Stimulated activated CD8-positive, alpha-beta memory T cell treated with anti-CD3 and anti-CD28 coated beads, Interleukin-12 subunit alpha, Interleukin-12 subunit beta, amount 100 ng/mL, for 1 hour (primary cell): Measurements from ENCODE around the gene PKHD1.

Experiments
- DNase-seq: peaks from one replicate; pipeline ENCODE4 v3.0.0-alpha.2; 2020; ENCODE audit warnings: low read depth

PKHD1 gene

DNA sequence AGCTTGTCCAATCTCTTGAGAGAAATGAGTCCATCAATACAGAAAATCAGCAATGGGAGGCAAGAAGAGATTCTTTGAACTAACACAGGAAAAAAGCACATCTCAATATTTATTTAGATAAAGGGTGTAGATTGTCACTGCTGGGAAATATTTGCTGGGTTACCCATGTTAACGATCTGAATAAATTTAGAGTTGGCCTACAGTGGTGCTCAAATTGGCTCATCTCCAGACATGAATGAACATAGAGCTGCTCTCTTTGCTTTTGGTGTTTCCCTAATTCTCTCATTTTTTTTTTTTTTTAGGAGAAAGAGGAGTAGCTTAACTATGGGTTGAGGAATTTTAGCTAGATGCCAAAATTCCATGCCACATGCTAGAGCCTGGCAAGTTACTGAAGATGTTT, 471.2 kb downstream of the PKHD1 start:
- no peak for DNase-seq

DNA sequence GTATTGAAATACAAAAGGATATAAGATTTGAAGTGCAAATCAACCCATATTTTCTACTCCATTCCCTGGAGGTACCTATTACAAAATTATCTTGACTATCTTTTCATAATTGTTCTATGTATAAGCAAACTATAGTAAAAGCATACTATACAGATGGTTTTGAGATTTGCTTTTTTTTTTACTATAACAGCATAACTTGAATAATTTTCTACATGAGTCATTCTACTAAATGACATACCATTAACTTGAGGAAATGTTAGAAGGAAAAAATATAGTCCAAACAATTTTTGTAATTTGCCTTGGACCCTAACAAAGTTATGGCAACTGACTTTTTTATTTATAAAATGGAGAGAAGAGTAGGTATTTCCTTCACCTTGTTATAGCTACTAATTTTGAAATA, 472.7 kb downstream of the PKHD1 start:
- no peak for DNase-seq

DNA sequence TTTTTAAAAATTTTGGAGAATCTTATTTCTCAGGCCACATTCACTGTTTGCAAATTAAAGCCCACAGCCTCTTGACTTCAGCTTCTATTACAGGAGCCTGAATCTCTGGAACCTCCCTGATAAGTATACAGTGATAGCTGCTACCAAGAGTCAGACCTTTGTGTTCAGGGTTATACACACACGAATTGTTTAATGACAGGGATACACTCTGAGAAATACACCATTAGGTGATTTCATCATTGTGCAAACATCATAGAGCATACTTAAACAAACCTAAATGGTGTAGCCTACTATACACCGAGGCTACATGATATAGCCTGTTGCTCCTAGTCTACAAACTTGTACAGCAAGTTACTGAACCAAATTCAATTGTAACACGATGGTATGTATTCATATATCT, 473.9 kb downstream of the PKHD1 start:
- no peak for DNase-seq

DNA sequence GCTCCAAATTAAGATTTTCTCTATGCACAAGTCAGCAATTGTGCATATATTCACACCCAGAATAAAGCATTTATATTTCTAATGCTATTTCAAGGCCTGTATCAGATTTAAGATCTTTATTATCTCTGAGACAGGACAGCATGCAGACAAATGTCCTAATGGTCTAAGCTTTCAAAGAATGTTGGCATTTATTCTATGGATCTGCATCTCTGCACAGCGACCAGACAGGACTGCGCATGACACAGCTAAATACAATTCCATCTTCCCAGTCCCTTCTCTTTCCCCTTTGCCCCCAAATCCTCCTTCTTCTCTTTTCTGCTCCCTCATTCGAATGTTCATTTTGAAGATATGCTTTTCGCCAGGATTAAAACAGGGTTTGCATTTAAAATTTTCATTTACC, 478.5 kb downstream of the PKHD1 start:
- DNase-seq, result no peak

DNA sequence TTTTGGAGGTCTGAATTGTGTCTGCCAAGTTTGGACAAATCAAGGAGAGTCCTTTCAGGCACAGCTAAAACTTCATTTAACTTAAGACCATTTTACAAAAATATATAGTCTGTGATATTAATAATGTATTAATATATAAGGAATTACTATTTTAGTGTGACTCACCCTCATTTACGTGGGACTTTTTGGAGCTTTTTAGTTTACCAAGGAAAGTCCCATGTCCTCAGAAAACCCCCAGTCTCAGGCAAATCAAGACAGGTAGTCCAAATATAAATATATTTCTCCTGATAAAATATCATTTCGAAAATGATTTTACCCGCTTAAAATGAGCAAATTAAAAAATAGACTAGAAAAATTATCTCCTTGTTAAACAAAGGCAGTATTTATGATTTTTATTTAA, 479.0 kb downstream of the PKHD1 start:
- DNase-seq, result no peak

DNA sequence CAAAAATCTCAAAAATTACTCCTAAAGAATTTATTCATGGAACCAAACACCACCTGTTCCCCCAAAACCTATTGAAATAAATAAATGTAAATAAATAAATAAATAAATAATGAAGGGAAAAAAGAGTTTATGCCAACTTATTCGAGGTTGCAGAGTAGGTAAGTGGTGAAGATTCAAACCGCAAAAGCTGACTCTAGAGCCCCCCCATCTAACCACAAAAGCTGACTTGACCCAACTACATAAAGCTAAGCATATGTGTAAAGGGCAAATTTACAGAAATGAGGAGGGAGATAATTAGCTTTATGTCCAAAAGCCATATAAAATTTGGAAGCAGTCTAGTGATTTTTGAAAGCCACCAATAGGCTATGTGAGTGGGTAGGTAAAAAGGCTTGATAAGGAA, 486.9 kb downstream of the PKHD1 start:
- no peak for DNase-seq

DNA sequence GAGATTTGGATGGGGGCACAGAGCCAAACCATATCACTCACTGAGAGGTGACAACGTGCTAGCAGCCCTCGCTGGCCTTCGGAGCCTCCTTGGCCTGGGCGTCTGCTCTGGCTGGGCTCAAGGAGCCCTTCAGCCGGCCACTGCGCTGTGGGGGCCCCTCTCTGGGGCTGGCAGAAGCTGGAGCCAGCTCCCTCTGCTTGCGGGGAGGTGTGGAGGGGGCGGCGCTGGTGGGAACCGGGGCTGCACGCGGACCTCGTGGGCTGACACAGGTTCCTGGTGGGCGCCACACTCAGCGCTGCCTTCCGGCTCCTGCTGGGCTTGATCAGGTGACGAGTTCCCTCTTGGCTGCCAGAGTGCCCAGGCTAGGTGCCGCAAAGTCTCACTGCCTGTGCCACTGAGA, 489.2 kb downstream of the PKHD1 start:
- DNase-seq, result no peak

DNA sequence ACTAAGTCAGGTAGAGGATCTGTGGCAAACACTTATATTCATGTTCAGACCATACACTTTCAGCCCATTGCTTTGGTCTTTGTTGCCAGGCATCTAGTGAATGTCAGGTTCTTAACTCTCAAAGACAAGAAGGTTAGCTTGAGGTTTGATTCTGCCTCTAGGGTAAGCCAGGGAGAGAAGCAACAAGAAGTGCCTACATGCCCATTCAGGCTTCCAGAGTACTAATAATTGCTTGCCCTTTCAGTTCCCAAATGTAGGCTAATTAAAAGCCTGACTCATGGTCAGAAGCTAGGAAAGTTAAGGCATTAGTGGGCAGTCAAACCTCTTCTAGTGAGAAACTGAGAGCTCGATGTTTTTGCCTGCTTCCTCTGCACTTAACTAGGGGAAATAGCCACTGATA, 492.4 kb downstream of the PKHD1 start:
- no peak for DNase-seq

DNA sequence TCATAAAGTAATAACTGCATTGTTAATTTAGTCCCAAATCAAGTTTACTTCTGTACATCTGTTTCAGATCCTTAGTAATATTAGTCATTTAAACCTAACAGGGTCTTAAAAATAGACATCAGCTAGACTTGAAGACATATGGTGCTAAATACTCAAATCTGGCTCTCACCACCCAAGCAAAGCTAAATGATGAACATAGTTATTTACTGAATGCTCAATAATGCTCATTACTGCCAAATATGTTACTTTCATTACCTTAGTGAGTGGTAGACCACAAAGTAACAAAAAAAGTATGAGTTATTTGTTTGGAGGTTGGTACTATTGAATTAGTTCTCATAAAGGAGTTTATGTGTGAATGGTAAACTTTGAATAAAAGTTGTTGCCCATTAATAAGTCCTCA, 502.1 kb downstream of the PKHD1 start:
- DNase-seq, result no peak

DNA sequence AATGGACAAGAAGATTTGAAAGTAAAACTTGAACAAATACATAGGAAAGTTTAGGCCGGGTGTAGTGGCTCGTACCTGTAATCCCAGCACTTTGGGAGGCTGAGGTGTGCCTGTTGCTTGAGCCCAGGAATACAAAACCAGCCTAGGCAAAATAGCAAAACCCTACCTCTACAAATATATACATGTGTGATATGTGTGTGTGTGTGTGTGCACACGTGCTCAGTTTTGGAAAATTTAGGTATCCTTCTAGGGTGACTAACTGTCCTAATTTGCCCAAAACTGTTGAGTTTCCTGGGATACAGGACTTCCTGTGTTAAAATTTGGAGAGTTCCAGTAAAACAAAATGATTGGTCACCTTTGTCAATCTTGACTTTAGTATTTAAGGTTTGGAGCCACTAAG, 503.2 kb downstream of the PKHD1 start:
- DNase-seq, result no peak

DNA sequence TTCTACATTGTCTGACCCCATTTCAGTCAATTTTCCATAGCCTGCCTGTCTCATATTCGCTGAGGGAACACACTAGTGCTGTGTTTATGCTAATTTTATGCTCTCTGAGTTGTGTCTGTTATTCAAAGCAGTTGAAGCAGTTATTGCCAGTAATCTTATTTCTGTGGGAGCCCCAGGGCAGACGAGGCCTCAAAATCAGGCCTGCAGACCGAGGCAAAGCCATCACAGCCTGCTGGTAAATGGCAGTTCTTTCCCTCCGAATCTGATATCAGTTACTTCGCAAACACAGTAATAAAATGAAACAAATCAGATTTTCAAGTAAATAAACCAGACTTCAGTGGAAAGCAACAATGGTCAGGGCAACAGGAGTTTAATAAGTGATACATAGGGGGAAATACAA, 508.4 kb downstream of the PKHD1 start:
- DNase-seq, result no peak

DNA sequence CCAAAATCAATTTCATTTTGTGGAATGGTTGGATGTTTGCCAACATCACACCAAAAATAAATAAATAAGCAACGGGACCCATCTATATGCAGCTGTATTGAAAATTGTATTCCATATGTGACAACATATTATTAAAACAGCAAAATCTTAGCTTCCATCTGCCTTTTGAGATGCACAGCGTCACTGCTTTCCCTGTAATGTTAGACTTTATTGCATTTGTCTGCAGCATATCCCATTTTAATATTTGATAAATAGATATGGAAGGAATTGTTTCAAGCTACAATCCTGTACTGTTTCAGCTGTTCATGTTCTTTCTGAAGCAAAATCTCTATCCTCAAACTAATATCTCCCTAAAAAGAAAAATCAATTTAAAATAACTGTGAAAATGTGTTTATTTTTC, 509.1 kb downstream of the PKHD1 start:
- DNase-seq, result no peak

DNA sequence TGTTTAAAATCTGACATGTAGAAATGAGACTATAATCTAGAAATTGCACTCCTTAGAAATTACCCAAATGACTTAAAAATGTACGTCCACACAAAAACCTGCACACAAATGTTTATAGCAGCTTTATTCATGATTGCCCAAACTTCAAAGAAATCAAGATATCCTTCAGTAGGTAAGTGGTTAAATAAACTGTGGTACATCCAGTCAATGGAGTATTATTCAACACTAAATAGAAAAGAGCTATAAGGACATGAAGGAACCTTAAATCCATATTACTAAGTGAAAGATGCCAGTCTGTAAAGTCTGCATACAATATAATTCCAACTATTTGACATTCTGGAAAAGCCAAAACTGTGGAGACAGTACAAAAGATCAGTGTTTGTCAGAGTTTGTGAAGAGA, 513.4 kb downstream of the PKHD1 start:
- no peak for DNase-seq

DNA sequence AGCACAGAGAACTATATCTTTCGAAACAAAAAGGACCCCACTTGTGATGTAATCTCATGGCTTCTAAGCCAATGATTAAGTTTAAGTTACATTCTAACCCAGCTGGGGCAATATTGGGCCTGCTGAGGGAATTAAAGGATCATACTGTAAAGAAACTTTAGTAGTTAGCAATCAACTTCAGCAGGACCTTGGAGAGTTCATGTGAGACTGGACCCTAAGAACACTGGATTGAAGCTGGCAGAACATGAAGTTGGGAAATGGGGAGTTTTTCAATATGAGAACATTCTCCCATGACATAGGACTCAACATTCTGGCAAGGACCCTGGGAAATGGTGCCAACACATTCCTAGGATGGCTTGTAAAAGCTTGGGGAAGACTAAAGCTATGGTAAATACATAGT, 516.2 kb downstream of the PKHD1 start:
- DNase-seq, result no peak

DNA sequence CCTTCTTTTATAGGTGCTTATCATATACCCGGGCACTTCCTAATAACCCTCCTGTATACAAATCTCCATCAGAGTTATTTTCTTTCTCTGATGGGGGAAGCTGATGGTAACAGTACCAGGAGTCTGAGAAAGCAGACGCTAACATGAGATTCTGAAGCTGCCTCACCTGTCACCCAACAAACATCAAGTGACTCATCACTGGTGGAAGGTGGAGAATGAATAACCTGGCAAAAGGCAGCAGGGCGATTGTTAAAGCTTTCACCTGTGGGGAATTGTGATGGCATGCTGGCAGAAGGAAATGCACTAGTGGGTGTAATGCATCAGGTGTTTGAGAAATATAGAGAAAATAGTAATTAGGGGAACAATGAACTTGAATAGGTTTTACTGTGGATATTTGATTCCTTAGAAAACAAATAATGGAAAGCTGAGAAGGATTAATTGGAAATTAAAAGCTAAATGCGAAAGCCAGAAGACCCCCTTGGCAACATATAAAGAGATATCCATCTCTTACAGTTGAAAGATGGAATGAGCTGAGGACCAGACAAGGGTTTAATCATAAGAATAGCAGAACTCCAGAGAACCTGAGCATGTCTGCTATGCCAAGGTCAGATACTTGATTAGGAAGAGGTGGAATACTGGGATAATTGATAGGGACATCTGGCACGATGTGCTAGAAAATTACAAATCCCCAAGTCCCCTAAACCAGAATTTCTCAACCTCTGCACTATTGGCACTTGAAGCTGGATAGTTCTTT, 517.1 kb downstream of the PKHD1 start:
- no peak for DNase-seq

DNA sequence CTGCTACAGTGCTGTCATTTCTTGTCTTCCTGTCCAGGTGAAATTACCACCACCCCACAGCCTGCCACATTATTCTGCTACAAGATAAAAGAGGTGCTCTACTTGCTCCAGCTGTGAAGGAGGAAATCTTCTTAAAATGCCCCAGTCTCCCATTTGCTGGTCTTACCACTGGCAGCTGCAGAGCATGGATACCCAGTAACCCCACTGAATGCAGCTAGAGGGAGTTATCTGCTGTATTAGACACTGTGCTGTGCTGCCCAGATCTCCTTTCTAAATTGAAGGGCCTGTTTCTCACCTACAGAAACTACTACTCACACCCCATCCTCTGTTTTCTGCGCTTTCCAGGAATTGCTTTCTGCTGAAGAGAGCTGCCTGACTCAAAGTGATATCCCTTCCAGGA, 517.8 kb downstream of the PKHD1 start:
- DNase-seq, result no peak

DNA sequence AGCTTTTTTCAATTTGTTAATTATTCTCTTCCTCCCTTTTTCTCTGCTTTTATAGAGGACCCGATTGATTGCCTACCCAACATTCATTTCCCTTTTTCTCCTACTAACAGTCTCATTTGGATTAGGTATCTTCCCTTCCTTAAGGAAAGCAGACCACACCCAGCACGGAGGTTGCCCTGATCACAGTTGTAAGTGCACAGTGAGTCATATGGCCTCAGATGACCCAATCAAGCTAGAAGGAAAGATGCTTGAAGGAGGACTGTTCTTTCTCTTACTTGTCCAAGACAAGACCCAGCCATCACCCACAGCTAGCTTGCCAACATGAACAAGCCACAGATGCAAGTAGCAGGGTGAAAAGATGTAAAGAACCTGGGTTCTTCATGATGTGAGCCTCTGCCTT, 518.6 kb downstream of the PKHD1 start:
- DNase-seq, result no peak

DNA sequence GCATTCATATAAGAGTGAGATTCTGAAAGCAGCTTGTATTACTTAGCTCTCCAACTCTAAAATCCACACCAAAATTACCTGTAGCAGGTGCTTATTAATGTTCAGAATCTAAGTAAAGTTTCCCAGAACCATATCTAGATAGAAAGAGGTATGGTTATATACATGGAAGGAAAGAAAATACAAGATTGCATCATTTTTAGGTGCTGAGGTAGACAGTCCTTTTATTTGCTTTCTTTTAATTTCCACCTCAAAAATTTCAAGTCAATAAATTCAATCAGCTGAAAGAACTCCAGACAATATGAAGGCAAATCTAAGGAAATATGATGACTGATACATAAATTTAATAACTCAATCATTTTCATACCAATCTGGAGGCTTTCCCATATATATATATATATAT, 521.9 kb downstream of the PKHD1 start:
- DNase-seq, result no peak
